ENCODE measurements around the gene TTLL7. TPM values are rescaled to one million over a fixed set of nuclear protein-coding genes. Genes with fewer than 3 reads are reported as not detected.
A peak's percentile ranks its signal among the peaks of the same experiment; 100 is the strongest.

Gene TTLL7
- polyA plus RNA-seq, 1 donor (not counting 4 experiments of a cell fraction or from before 2014, with no cell fraction given): 8.1 TPM

GRCh38 chr1:83942914-83943313 is 56.0 kb downstream of the TTLL7 start:
- Histone ChIP-seq H3K79me2 (ENCODE audit: control insufficient read depth, insufficient read depth, low read length) (no peaks in the 10 kb centered on the region), H3K9me3 (ENCODE audit: control insufficient read depth, low read depth, low read length) (no peaks in the 10 kb centered on the region), H3K27ac (ENCODE audit: control insufficient read depth, insufficient read depth, low read length) (no peak overlapping the region), H3K4me3 (ENCODE audit: control insufficient read depth in 2 of 3, extremely low read depth in 1 of 3, insufficient read depth in 2 of 3, low read depth in 1 of 3, low read length in 3 of 3) (no peak overlapping the region), H3K9me1 (ENCODE audit: control insufficient read depth, extremely low read depth, insufficient read depth, low read length) (no peaks in the 10 kb centered on the region), H3K9ac (ENCODE audit: control insufficient read depth, extremely low read depth, insufficient read depth, low read length) (no peak overlapping the region), H4K20me1 (ENCODE audit: control insufficient read depth, extremely low read depth, insufficient read depth, low read length) (no peaks in the 10 kb centered on the region), H3K27me3 (ENCODE audit: control insufficient read depth, extremely low read depth, insufficient read depth, low read length) (no peaks in the 10 kb centered on the region), H3K4me1 (ENCODE audit: control insufficient read depth, extremely low read depth, insufficient read depth, low read length) (no peaks in the 10 kb centered on the region), H2AFZ (ENCODE audit: control insufficient read depth, low read length) (no peak overlapping the region), H3K36me3 (ENCODE audit: control insufficient read depth in 2 of 2, extremely low read depth in 1 of 2, insufficient read depth in 2 of 2, low read length in 2 of 2) (no peaks in the 10 kb centered on the region), H3K4me2 (ENCODE audit: control insufficient read depth, extremely low read depth, insufficient read depth, low read depth, low read length) (no peak overlapping the region)
- DNase-seq (ENCODE audit: low read depth, low spot score) (peak; percentile 2), FAIRE-seq (no peak)
- dilution Hi-C loops (cut with MboI; ENCODE audit: extremely low pct_ligation_motif_present, low sequenced_read_pairs): no loop called here
- TF ChIP-seq CTCF (optimal IDR thresholded peaks at IDR 0.05 in 1 of 3, IDR thresholded peaks at IDR 0.05 in 1 of 3, conservative IDR thresholded peaks at IDR 0.05 in 1 of 3; ENCODE audit: extremely low read depth in 1 of 3, insufficient read depth in 2 of 3, low read length in 3 of 3) (peak in 2 of 3 experiments; percentile 5 to 8), EZH2 (IDR thresholded peaks at IDR 0.05; ENCODE audit: low read length) (no peak)

DNA sequence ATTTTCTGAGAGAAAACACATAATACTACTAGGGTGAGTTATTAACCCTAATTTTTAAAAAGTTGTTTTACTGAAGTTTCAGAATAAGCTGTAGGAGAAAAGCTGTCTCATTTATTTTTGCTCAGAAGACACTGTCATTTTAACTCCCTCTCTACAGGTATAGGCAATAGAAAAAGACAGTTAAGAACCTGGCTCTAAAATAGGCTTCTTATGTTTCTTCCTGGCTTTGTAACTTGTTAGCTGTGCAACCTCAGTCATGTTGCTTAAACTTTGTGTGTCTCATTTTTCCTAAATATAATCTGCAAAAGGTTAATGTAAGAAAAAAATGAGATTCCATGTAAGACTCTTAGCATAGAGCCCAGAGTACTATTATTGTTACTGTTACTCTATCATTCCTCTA is 64.4 kb downstream of the TTLL7 start:
- H2AFZ ChIP-seq (ENCODE audit: control insufficient read depth, low read length): no peak overlapping the region
- no peaks in the 10 kb centered on the region for H3K9me1 ChIP-seq (ENCODE audit: control insufficient read depth, extremely low read depth, insufficient read depth, low read length)
- dilution Hi-C loops (cut with MboI; ENCODE audit: extremely low pct_ligation_motif_present, low sequenced_read_pairs): no loop called here
- no peak overlapping the region for H3K9ac ChIP-seq (ENCODE audit: control insufficient read depth, extremely low read depth, insufficient read depth, low read length)
- no peaks in the 10 kb centered on the region for H3K36me3 ChIP-seq (ENCODE audit: control insufficient read depth in 2 of 2, extremely low read depth in 1 of 2, insufficient read depth in 2 of 2, low read length in 2 of 2)
- H3K4me3 ChIP-seq (ENCODE audit: control insufficient read depth in 2 of 3, extremely low read depth in 1 of 3, insufficient read depth in 2 of 3, low read depth in 1 of 3, low read length in 3 of 3): no peak overlapping the region
- FAIRE-seq (no peak), DNase-seq (ENCODE audit: low read depth, low spot score) (no peak)
- H3K4me2 ChIP-seq (ENCODE audit: control insufficient read depth, extremely low read depth, insufficient read depth, low read depth, low read length): no peak overlapping the region
- no peaks in the 10 kb centered on the region for H4K20me1 ChIP-seq (ENCODE audit: control insufficient read depth, extremely low read depth, insufficient read depth, low read length)
- TF ChIP-seq CTCF (optimal IDR thresholded peaks at IDR 0.05 in 1 of 3, IDR thresholded peaks at IDR 0.05 in 1 of 3, conservative IDR thresholded peaks at IDR 0.05 in 1 of 3; ENCODE audit: extremely low read depth in 1 of 3, insufficient read depth in 2 of 3, low read length in 3 of 3) (no peak), EZH2 (IDR thresholded peaks at IDR 0.05; ENCODE audit: low read length) (no peak)
- no peaks in the 10 kb centered on the region for H3K9me3 ChIP-seq (ENCODE audit: control insufficient read depth, low read depth, low read length)
- H3K79me2 ChIP-seq (ENCODE audit: control insufficient read depth, insufficient read depth, low read length): no peaks in the 10 kb centered on the region
- no peak overlapping the region for H3K27ac ChIP-seq (ENCODE audit: control insufficient read depth, insufficient read depth, low read length)
- no peaks in the 10 kb centered on the region for H3K27me3 ChIP-seq (ENCODE audit: control insufficient read depth, extremely low read depth, insufficient read depth, low read length)
- no peaks in the 10 kb centered on the region for H3K4me1 ChIP-seq (ENCODE audit: control insufficient read depth, extremely low read depth, insufficient read depth, low read length)
